ENCODE data around the gene DMPK.
"Not testable (repeated sequence)": the region's sequence is repeated elsewhere in the genome, so short reads cannot be mapped to it uniquely, and the experiment has no call there.

DMPK gene

DNA sequence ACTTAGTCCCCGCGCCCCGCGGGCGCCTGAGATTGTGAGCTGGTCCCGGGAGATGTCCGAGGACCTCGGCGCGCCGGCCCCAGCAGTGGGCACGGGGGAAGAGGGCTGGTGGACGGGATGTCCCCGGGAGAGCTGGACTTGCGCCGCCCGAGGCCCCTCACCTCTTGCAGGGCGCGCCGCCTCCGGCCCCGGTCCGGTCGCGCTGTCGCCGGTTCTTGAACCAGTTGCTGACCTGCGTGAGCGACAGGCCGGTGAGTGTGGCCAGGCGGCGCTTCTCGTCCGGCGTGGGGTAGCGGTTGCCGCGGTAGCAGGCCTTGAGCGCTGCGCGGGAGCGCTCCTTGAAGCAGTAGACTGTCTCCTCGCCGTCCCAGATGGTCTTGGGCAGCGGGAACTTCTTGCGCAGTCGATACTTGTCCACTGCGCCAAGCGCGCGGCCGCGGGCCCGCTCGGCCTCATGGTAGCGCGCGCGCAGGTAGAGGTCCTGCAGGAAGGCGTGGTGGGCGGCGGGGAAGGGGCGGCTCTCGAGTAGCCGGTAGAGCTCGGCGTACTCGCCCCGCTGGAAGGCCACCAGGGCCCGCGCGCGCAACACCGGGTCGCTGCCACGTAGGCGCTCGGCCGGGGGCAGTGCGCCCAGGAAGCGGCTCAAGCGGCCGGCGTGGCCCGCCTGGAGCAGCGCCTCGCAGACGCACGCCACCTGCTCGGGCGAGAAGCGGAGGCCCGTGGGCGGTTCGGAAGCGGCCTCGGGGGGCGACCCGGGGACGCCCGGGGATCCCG, 14.2 kb downstream of the DMPK start:
- DNase-seq, result no peak

DNA sequence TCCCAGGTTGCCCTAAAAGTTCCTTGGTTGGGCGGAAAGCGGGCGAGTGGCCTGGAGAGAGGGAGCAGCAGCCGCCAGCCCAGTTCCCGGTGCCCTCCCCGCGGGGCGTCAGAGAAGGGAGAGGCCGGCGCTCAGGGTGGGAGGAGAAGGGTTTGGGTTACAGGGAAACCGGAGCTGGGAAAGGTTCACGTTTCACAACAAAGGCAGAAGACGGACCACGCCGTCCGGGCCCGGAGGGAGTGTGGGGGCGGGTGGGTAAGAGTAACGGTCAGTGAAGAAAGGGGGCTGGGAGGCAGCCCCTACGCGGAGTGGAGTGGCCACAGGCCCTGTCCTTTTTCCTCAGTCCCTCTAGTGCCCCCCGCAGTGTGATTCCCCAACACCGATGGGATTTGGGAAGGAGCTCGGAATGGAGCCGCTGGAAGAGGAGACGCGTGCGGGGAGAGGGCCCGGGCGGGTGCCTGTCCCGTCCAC, 14.8 kb downstream of the DMPK start:
- no peak for DNase-seq

DNA sequence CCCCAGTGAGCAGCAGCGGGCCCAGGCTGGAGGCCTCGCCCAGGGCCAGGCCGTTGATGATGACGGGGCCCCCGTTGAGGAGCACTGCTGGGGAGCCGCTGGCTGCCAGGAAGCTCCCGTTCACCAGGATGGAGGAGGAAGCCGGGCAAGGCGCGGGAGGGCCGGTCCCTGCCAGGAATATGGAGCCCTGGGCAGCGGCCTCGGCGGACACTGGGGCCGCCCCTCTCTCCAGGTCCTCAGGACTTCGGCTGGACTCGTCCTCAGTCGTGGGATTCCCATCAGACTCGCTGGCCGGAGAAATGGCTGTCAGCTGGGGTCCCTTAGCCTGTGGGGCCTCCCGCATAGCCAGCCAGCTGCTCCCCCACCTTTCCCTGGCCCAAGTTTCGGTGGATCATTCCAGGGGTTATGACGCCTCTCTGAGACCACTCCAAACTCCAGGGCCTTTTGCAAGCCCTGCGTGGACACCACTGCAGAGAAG, 15.4 kb downstream of the DMPK start:
- DNase-seq, result no peak

DNA sequence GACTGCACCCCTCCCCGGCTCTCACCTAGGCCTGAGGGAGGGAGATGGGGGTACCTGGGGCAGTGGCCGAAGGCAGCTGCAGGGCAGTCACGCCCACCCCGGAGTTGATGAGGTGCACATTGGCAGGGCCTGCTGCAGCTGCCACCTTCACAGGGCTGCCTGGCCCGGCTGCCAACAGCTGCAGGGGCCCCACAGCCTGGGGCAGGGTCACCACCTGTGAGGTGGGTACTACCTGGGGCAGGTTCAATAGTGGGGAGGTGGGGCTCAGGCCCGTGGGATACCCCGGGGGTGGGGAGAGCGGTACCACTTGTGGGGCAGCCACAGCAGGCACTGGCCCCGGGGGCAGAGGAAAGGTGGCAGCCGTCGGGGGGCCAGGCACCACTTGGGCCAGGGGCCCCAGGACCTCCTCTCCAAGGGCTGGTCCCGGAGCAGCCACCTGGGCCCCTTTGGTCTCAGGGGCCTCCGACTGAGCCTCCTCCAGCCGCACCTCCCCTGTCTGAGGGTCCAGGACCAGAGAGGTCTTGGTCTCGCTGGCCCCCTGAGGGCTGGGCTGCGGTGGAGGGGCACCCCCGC, 15.9 kb downstream of the DMPK start:
- DNase-seq, result no peak

DNA sequence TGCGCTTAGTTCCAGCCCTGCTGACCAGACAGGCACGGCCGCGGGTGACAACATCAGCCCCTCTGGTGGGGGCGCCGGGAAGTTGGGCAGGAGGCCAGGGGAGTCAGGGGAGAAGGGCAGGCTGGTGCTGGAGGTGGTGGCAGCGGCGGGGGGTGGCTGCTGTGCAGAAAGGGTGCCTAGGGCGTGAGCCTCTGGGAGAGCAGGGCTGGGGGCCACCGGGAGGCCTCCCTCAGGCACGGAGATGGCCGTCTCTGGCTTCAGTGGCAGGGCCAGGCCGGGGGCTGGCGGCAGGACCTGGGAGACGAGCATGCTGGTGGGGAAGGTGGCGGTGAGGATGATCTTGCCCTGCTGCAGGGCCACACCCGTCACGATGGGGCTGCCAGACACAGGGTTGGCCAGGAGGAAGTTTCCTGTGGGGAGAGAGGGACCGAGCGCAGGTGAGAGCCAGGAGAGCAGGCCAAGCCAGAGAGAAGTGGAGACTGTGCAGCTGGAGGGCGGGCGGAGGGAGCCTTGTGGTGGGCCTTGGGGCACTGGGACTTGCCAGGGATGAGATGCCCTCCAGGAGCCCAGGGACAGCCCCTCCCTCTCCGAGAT, 16.5 kb downstream of the DMPK start:
- DNase-seq, result no peak

DNA sequence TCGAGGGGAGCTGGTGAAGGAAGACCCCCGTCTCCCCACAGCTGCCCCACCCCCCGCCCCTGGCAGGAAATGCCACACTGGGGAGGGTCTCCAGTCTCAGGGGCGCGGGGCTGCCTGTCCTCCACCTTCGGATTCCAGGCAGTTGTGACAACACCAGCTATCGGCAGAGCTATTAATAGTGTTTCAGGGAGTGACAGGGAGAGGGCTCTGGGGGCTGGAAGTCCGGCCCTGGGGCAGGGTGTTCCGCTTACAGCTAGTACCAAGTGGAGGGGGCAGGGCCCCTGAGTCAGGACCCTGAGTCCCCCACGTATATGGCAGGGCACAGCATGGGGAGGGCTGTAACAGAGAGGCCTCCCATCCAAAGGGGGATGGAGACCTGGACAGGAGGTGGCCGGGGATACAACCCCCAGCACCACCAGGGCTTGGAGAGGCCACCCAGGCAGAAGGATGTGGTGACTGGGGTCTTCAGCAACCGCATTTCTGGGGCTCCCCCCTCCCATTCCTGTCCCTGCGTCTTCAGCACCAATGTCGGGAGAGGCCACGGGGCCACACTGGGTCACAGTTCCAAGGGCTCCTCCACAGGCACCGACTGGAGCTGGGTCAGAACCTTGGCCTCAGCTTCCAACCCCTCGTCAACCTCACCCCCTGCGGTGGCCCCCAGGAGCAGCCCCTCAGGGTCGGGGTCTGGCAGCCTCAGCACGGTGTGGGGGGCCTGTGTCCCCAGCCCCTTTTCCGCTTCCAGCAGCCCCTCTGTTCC, 17.2 kb downstream of the DMPK start:
- DNase-seq, result no peak

DNA sequence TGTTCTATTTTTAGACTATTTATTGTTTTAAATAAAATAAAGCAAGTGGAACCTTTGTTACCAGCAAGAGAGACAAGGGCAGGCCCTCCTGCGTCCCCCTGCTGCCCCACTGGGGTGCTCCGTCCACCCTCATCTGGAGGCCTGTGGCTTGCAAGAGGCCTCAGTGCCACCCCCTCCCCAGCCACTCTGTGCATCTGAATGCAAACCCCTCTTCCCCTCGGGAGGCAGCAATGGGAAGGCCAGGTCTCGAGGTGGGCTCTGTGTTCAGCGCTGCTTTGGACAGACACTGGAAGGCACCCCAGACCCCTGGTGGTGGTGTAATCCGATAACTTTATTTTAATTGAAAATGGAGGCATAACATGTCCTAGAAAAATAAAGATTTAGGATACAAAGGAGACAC, 17.8 kb downstream of the DMPK start:
- no peak for DNase-seq

DNA sequence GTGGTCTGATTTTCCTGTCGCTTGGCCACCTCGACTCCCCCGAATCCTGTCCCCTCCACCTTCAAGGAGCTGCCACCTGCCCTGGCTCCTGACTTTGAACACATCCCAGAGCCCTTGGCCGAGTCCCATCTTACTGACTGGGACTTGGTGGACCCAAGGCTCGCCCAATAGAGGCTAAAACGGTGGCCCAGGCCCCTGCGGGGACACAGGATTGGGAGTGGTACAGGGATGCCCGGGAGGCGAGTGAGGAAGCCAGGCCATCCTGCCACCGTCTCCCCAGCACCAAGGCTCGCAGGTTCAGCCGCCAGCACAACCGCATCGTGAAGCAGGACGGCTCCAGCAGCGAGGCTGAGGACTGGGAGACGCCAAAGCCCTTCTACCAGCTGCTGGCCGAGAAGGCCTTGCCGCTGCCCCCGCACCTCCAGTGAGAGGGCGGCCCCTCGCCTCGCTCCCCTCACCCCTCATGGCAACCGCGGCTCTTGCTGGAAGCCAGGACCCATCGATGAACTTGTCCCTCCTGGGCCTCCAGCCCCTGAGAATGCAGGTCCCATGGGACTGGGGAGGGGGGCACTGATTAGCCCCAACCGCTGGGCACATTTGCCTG, 18.5 kb downstream of the DMPK start:
- no peak for DNase-seq

DNA sequence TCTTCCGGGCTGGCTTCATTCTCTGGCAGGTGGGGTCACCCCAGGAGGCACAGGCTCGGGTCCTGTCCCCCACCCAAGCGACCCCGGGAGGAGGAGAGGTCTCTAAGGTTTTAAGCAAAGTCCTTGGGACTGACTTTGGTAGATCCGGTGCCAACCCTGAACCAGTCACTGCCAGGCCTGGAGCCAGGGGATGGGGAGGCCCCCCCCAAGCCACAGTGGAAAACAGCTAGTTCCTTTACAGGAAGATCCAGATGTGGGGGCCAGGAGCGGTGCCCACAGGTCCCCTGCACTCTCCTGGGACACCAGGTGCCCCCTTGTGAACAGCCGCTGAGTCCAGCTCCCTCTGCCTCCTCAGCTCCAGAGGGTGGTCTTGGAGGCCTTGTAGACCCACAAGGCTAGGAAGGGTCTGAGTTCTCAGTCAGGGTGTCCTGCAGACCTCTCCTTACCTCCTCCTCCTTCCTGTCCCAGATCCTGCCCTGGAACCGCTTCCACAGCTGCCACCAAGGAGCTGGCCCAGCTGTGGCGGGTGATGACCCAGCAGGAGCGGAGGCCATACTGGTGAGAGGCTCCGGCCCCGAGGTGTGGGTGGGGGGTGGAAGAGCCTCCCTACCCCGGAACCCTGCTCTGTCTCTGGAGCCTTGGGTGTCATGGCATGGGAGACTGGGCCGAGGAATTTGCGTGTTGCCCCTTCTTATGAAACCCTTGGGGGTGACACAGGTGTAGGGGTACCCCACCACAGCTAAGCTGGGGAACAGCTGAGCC, 19.2 kb downstream of the DMPK start:
- DNase-seq, result no peak

DNA sequence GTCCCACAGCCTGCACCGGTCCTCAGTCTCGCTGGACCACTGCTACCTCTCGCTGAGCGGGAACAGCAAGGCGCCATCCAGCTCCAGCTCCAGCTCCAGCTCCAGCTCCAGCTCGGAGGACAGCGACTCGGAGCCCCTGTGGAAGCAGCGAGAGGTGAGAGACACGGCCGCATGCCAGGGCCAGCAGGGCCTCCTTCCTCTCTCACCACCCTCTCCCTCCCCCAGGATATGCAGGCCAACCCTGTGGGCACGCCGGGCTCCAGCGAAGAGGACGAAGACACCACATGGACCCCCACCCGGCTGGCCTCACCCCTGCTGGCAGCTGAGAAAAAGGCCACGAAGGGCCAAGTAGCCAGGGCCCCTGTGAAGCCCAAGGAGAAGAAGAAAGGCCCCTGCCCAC, 20.6 kb downstream of the DMPK start:
- no peak for DNase-seq

DNA sequence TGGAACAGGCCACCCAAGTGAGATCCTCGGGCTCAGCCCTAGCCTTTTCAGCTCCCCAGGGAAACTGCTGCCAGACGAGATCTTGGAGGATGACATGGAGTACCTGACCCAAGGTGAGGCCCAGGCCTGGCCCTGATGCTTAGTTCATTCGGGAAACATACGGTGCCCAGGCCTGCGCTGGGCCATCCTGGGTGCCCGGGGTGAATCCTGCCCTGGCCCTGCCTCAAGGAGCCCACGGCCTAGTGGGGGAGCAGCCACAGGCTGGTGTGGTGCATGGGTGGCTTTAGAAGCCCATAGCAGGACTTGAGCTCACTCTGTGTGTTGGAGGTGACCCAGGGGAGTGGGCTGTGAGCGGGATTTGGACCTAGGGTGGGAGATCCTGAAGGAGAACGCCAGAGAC, 23.4 kb downstream of the DMPK start:
- DNase-seq, result no peak

DNA sequence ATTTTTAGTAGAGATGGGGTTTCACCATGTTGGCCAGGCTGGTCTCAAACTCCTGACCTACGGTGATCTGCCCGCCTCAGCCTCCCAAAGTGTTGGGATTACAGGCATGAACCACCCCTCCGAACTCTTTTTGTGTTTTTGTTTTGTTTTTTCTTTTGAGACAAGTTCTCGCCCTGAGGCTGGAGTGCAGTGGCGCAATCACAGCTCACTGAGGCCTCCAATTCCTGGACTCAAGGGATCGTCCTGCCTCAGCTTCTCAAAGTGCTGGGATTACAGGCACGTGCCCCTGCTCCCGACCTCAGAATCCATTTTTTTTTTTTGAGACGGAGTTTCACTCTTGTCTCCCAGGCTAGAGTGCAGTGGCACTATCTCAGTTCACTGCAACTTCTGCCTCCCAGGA, 24.6 kb downstream of the DMPK start:
- DNase-seq, result no peak

DNA sequence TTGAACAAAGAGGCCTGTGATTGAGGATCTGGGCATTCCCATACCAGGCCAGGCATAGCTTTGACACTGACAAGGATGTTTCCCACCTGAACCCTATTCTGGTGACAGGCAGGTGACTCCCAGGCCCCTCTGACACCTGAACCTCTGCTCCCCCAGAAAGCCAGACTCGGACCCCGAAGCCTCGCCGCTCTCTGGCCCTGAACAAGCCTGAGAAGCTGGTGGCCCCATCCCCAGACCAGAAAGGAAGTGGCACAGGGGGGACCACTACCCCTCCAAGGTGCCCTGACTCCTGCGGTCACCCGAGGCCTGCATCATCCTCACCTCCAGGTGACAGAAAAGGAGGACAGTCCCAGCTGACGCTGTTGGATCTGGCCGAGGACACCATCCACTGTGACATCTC, 28.0 kb downstream of the DMPK start:
- DNase-seq, result no peak

DNA sequence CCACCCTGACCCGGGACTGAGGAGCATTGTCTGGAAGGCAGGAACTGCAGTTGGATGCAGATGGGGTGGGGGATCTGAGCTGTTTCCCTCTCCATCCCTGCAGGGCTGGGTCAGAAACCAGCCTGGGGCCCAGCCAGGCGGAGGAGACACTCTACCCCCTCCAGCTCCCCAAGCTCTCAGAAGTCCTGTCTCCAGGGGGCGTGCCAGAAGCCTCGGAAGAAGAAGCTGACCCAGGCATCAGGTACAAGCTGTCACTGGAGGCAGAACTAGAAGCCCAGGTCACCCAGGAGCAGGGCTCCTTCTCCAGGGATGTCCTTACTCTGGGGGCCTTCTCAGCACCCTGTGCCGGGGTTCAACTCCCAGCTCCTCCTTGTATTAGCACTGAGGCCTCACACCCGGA, 28.7 kb downstream of the DMPK start:
- DNase-seq, result no peak

DNA sequence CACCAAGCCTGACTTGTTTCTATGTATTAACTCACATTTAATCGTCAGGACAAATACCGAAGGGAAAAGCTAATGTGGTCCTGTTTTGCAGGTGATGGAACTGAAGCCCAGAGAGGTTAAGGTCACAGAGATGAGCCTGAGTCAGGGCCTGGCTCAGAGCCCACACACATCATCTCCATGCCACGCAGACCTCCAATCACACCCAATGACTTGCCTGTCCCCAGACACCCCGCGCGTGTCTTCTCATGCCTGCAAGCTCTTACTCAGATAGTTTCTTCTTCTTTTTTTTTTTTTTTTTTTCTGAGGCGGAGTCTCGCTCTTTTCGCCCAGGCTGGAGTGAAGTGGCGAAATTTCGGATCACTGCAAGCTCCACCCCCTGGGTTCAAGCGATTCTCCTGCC, 29.7 kb downstream of the DMPK start:
- DNase-seq, result no peak

DNA sequence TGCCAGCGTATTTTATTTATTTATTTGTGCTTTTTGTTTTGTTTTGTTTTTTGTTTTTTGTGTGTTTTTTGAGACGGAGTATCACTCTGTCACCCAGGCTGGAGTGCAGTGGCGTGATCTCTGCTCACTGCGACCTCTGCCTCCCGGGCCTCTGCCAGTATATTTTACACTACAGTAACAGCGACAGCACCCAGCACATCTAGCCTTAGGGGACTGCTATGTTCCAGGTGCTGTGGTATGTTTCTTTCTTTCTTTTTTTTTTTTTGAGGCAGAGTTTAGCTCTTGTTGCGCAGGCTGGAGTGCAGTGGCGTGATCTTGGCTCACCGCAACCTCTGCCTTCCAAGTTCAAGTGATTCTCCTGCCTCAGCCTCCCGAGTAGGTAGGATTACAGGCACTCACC, 30.8 kb downstream of the DMPK start:
- not testable (repeated sequence) for DNase-seq

DNA sequence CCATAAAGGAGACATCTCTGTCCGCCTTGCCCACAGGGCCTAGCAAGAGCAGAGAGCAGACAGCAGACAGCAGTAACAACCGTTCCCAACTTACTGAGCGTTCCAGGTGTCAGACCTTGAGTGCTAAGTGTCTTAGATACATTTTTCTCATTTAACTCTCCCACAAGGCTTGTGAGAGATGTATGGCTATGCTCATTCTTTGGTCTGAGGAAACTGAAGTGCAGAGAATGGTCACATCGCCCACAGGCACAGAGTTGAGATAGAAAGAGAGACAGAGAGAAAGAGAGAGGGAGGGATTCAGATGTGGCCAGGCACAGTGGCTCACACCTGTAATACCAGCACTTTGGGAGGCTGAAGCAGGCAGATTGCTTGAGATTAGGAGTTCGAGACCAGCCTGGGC, 34.8 kb downstream of the DMPK start:
- DNase-seq, result no peak

DNA sequence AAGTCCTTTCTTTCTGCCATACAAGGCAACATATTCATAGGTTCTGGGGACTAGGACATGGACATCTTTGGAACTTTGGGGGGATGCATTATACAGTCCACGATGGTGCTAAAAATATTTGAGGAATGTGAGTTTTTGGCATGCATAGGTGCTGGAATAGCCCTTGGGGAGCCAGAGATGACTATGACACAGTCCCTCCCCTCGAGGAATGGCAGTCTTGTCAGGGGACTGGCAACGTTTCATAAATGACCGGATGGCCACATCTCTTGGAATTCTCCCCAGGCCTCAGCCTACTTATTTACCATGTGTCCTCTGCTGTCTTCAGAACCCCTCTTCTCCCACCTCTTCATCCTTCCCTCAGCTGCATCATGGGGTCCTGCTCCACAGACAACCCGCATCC, 35.4 kb downstream of the DMPK start:
- no peak for DNase-seq

DNA sequence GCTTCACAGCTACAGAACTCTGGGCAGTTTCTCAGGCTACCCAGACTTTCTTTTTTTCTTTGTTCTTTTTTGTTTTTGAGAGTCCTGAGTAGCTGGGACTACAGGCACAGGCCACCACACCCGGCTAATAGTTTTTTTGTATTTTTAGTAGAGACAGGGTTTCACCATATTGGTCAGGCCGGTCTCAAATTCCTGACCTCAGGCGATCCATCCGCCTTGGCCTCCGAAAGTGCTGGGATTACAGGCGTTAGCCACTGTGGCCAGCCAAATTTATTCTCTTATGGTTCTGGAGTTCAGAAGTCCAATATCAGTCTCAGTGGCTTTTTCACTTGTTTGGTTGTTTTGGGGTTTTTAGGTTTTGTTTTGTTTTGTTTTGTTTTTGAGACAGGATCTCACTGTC, 36.7 kb downstream of the DMPK start:
- DNase-seq, result no peak

DNA sequence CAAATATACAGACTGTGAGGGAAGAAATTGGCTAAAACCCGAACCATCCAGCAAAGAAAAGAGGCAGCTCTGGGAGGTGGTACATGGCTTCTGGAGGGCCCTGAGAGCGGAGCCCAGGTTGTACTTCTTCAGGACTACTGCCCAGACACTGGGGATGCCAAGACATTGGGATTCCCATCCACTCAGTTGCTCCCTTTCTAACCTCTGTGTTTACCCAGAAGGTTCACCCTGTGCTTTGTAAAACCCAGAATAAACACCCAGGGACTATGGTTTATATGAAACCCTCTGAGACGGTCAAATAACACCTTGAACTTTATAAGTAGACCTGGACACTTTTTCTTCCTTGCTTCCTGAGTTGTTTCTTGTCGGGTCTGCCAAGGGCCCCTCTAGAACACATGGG, 39.3 kb downstream of the DMPK start:
- no peak for DNase-seq

DNA sequence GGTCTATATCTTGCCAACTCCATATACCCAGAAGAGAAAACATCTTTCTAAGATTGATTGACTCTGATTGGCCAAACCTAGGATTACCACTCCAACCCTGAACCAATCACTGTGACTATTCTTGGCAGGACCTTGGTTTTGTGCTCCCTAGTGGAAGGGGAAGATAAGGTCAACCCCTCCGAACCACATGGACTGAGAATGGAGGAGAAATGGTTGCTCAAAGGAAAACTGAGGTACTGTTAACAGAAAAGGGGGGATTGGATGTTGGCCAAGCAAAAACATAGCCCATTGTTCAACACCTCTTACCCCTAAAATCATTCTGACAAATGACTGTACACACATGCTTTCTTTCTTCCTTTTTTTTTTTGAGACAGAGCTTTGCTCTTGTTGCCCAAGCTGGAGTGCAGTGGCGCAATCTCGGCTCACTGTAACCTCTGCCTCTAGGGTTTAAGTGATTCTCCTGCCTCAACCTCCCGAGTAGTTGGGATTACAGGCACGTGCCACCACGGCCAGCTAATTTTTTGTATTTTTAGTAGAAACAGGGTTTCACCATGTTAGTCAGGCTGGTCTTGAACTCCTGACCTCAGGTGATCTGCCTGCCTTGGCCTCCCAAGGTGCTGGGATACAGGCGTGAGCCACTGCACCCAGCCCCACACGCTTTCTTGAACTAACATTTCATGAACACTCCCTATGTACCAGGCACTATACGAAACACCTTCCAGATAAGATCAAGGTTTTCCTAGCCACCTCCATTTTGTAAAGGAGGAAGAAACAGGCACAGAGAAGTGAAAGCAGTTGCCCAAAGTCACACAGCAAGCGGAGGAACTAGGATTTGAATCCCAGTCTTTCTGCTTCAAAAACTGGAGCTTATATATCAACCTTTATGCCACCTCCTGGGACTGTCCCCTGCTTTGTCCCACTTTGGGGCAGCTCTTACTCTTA, 42.5 kb downstream of the DMPK start:
- no peak for DNase-seq

Data from NCI-H1694 treated with DMSO at 0.1 percent for 48 hours (cell line).